SK-N-SH (cell line): ENCODE data around the gene CDH12. TPM values are rescaled to one million over a fixed set of nuclear protein-coding genes. Genes with fewer than 3 reads are reported as not detected.

Experiments used
- CTCF ChIA-PET: fragments of 300-600, 350-600 bp; formaldehyde crosslinking; extraction: SDS; loops from one replicate; lab custom pipeline; 2021; lab: Yijun Ruan, JAX
- POLR2A ChIA-PET: fragments of 350-600 bp; sonication (Branson Sonifier 250); formaldehyde crosslinking; extraction: SDS; loops from one replicate; lab custom pipeline; 2020; ENCODE audit warnings: antibody characterized with exemption, inconsistent platforms; lab: Yijun Ruan, JAX
- DNase-seq: peaks from one replicate; pipeline ENCODE4 v3.0.0; 2012
- H2AFZ ChIP-seq: fragments of 200-600 bp; sonication (generic); 2 replicates; pipeline ENCODE4 v1.8.1; 2016; ENCODE audit warnings: antibody characterized with exemption, mild to moderate bottlenecking, low read depth
- H3F3A ChIP-seq: fragments of 200-600 bp; sonication (generic); replicated peaks from 2 replicates; pipeline ENCODE3; 2016; ENCODE audit warnings: antibody characterized with exemption, mild to moderate bottlenecking; ENCODE audit not compliant: insufficient read depth
- H3K27ac ChIP-seq, 2 experiments: fragments of 200-500 bp in 1 of 2; fragments of 200-600 bp in 1 of 2; sonication (Bioruptor generic) in 1 of 2; sonication (generic), shearing (Covaris generic) in 1 of 2; 2 replicates each; pipeline versions ENCODE4 v1.5.1 to v1.6.1; 2014 to 2016; ENCODE audit warnings: low read depth in 2 of 2, inconsistent platforms in 1 of 2, low read length in 1 of 2, mild to moderate bottlenecking in 1 of 2, mixed read lengths in 1 of 2
- H3K27me3 ChIP-seq: fragments of 200-600 bp; sonication (generic), shearing (Covaris generic); 2 replicates; pipeline ENCODE4 v1.6.1; 2016; ENCODE audit warnings: mixed run types; ENCODE audit not compliant: insufficient read depth
- H3K36me3 ChIP-seq, 2 experiments: fragments of 200-500 bp in 1 of 2; fragments of 200-600 bp in 1 of 2; sonication (Bioruptor generic) in 1 of 2; sonication (generic) in 1 of 2; replicated peaks in 1 of 2; 2 replicates each; pipeline versions ENCODE3 to v1.5.1; 2014 to 2016; ENCODE audit warnings: low read length in 1 of 2, mild to moderate bottlenecking in 1 of 2; ENCODE audit not compliant: insufficient read depth in 2 of 2, control insufficient read depth in 1 of 2
- H3K4me1 ChIP-seq, 2 experiments: fragments of 200-500 bp in 1 of 2; fragments of 200-600 bp in 1 of 2; sonication (Bioruptor generic) in 1 of 2; sonication (generic), shearing (Covaris generic) in 1 of 2; 2 replicates each; pipeline versions ENCODE4 v1.5.1 to v1.6.1; 2014 to 2016; ENCODE audit warnings: low read depth in 1 of 2, low read length in 1 of 2, mixed run types in 1 of 2; ENCODE audit not compliant: insufficient read depth in 2 of 2, control insufficient read depth in 1 of 2
- H3K4me2 ChIP-seq: fragments of 200-600 bp; sonication (generic), shearing (Covaris generic); 2 replicates; pipeline ENCODE4 v1.6.1; 2017; ENCODE audit warnings: mixed run types
- H3K4me3 ChIP-seq, 2 experiments: fragments of 200-500 bp in 1 of 2; fragments of 200-600 bp in 1 of 2; sonication (Bioruptor generic) in 1 of 2; sonication (generic), shearing (Covaris generic) in 1 of 2; 2 replicates each; pipeline versions ENCODE4 v1.5.1 to v1.8.1; 2014 to 2016; ENCODE audit warnings: low read depth in 2 of 2, inconsistent platforms in 1 of 2, low read length in 1 of 2, mild to moderate bottlenecking in 1 of 2, mixed read lengths in 1 of 2, moderate library complexity in 1 of 2
- H3K79me2 ChIP-seq: fragments of 200-600 bp; sonication (generic); 2 replicates; pipeline ENCODE4 v1.8.1; 2017; ENCODE audit warnings: mild to moderate bottlenecking; ENCODE audit not compliant: insufficient read depth
- H3K9ac ChIP-seq: fragments of 200-600 bp; sonication (generic); 2 replicates; pipeline ENCODE4 v1.6.1; 2017; ENCODE audit warnings: mixed run types
- H3K9me2 ChIP-seq: fragments of 200-600 bp; sonication (generic); 2 replicates; pipeline ENCODE4 v1.6.1; 2017; ENCODE audit warnings: mixed run types
- H3K9me3 ChIP-seq: fragments of 200-600 bp; sonication (generic); 2 replicates; pipeline ENCODE4 v1.6.1; 2017; ENCODE audit warnings: mixed run types, mild to moderate bottlenecking, moderate library complexity
- H4K20me1 ChIP-seq: fragments of 200-600 bp; sonication (generic); 2 replicates; pipeline ENCODE4 v1.6.1; 2017; ENCODE audit warnings: mild to moderate bottlenecking, mixed run types; ENCODE audit not compliant: insufficient read depth
- CHD2 ChIP-seq: fragments of 150-350 bp; IDR thresholded peaks from 2 replicates; pipeline ENCODE4 v1.6.1; 2018; ENCODE audit warnings: low read length; ENCODE audit not compliant: partially characterized antibody
- EP300 ChIP-seq, 2 experiments: IDR thresholded peaks; 2 replicates each; pipeline versions ENCODE4 v1.4.0 to v1.6.1; 2012; ENCODE audit warnings: borderline replicate concordance in 1 of 2, low read depth in 1 of 2, low read length in 1 of 2
- EZH2phosphoT487 ChIP-seq: fragments of 200-600 bp; sonication (generic); IDR thresholded peaks from 2 replicates; pipeline ENCODE4 v1.6.1; 2017; ENCODE audit warnings: low read depth, mixed run types, mild to moderate bottlenecking, antibody characterized with exemption, moderate library complexity, borderline replicate concordance
- FOSL2 ChIP-seq: IDR thresholded peaks from 2 replicates; pipeline ENCODE4 v1.4.0; 2012; ENCODE audit warnings: low read depth, mild to moderate bottlenecking, moderate library complexity, borderline replicate concordance
- GATA2 ChIP-seq: sonication (generic); formaldehyde crosslinking; IDR thresholded peaks from 2 replicates; pipeline ENCODE4 v1.5.0; 2020; ENCODE audit warnings: mild to moderate bottlenecking, missing genetic modification reagents
- JUND ChIP-seq: IDR thresholded peaks from 2 replicates; pipeline ENCODE4 v1.4.0; 2012
- MEF2A ChIP-seq: IDR thresholded peaks from 2 replicates; pipeline ENCODE4 v1.4.0; 2012; ENCODE audit warnings: low read depth, borderline replicate concordance
- MXI1 ChIP-seq: IDR thresholded peaks from 2 replicates; pipeline ENCODE4 v1.6.1; 2012; ENCODE audit warnings: mild to moderate bottlenecking, low read depth, low read length, improper control_type of control experiment
- NFIC ChIP-seq: IDR thresholded peaks from 2 replicates; pipeline ENCODE4 v1.4.0; 2012; ENCODE audit warnings: borderline replicate concordance
- RAD21 ChIP-seq: IDR thresholded peaks from 2 replicates; pipeline ENCODE4 v1.6.1; 2012; ENCODE audit warnings: mild to moderate bottlenecking, low read length
- RCOR1 ChIP-seq: fragments of 150-350 bp; IDR thresholded peaks from 2 replicates; pipeline ENCODE4 v1.6.1; 2017; ENCODE audit warnings: antibody characterized with exemption, low read length
- RFX5 ChIP-seq: IDR thresholded peaks from 2 replicates; pipeline ENCODE4 v1.6.1; 2012; ENCODE audit warnings: mild to moderate bottlenecking, improper control_type of control experiment, low read length
- SIN3A ChIP-seq: IDR thresholded peaks from 2 replicates; pipeline ENCODE4 v1.6.1; 2012; ENCODE audit warnings: low read depth, mild to moderate bottlenecking, low read length, moderate library complexity, borderline replicate concordance
- SMC3 ChIP-seq: IDR thresholded peaks from 2 replicates; pipeline ENCODE4 v1.6.1; 2012; ENCODE audit warnings: low read depth, low read length, improper control_type of control experiment
- TAF1 ChIP-seq: IDR thresholded peaks from 2 replicates; pipeline ENCODE4 v1.6.1; 2012; ENCODE audit warnings: low read depth, mild to moderate bottlenecking, low read length, moderate library complexity, borderline replicate concordance
- TCF12 ChIP-seq: IDR thresholded peaks from 2 replicates; pipeline ENCODE4 v1.4.0; 2012
- WGBS: methylation state at CpG from one replicate; pipeline ENCODE4 v1.1.6; 2017; ENCODE audit warnings: low lambda C conversion rate; 5-methylcytosine and 5-hydroxymethylcytosine counted together
- polyA plus RNA-seq, 3 experiments: library from polyadenylated mRNA; depleted of rRNA; stranded (reverse); fragments of >200 nt; gene quantifications; 2 replicates each; pipeline ENCODE4 v1.2.3, GENCODE V29; 2012
- TF ChIP-seq, protein P1 (sequence below): fragments of 200-600 bp; sonication (generic); IDR thresholded peaks from 2 replicates; pipeline ENCODE4 v1.6.1; 2017; ENCODE audit warnings: antibody characterized with exemption, mild to moderate bottlenecking, moderate library complexity
- TF ChIP-seq, protein P2 (sequence below): IDR thresholded peaks from 2 replicates; pipeline ENCODE4 v1.4.0; 2012; ENCODE audit warnings: low read depth, borderline replicate concordance
- TF ChIP-seq, protein P3 (sequence below): fragments of 150-350 bp; IDR thresholded peaks from 2 replicates; pipeline ENCODE4 v1.6.1; 2017; ENCODE audit warnings: antibody characterized with exemption, low read length, low read depth, borderline replicate concordance
- TF ChIP-seq, protein P4 (sequence below): IDR thresholded peaks from 2 replicates; pipeline ENCODE4 v1.4.0; 2012; ENCODE audit warnings: low read depth, borderline replicate concordance
- TF ChIP-seq, protein P5 (sequence below): IDR thresholded peaks from 2 replicates; pipeline ENCODE4 v1.6.1; 2012; ENCODE audit warnings: mild to moderate bottlenecking, low read depth, low read length, moderate library complexity

Gene CDH12
- polyA plus RNA-seq, 1 of the 3 experiments (the other 2 are of a cell fraction): not detected

DNA sequence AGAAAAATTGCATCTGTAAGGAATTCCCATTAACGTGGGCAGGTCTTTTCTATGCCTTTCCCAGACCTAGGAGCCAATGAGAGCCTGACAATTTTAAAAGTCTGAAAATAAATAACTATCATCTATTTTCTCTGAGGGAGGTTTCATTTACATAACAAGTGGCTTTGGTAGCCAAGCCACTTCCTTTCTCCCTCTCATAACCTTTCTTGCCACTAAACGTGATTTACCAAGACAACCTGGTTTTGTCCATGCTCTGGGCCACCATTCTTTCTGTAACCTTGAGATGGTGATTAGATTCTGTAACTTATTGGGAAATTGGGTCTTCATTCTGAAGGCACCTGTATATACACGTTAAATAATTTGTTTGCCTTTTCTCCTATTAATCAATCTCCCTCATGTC is 1046.9 kb downstream of the CDH12 start (continued):
- TF ChIP-seq, protein P1, sequence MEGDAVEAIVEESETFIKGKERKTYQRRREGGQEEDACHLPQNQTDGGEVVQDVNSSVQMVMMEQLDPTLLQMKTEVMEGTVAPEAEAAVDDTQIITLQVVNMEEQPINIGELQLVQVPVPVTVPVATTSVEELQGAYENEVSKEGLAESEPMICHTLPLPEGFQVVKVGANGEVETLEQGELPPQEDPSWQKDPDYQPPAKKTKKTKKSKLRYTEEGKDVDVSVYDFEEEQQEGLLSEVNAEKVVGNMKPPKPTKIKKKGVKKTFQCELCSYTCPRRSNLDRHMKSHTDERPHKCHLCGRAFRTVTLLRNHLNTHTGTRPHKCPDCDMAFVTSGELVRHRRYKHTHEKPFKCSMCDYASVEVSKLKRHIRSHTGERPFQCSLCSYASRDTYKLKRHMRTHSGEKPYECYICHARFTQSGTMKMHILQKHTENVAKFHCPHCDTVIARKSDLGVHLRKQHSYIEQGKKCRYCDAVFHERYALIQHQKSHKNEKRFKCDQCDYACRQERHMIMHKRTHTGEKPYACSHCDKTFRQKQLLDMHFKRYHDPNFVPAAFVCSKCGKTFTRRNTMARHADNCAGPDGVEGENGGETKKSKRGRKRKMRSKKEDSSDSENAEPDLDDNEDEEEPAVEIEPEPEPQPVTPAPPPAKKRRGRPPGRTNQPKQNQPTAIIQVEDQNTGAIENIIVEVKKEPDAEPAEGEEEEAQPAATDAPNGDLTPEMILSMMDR: no peak
- TF ChIP-seq JUND: no peak
- TF ChIP-seq, protein P2, sequence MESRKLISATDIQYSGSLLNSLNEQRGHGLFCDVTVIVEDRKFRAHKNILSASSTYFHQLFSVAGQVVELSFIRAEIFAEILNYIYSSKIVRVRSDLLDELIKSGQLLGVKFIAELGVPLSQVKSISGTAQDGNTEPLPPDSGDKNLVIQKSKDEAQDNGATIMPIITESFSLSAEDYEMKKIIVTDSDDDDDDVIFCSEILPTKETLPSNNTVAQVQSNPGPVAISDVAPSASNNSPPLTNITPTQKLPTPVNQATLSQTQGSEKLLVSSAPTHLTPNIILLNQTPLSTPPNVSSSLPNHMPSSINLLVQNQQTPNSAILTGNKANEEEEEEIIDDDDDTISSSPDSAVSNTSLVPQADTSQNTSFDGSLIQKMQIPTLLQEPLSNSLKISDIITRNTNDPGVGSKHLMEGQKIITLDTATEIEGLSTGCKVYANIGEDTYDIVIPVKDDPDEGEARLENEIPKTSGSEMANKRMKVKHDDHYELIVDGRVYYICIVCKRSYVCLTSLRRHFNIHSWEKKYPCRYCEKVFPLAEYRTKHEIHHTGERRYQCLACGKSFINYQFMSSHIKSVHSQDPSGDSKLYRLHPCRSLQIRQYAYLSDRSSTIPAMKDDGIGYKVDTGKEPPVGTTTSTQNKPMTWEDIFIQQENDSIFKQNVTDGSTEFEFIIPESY: no peak
- no peak for TF ChIP-seq TAF1
- TF ChIP-seq GATA2: no peak
- TF ChIP-seq TCF12: no peak
- TF ChIP-seq MEF2A: no peak
- no peak for TF ChIP-seq FOSL2
- no peak for TF ChIP-seq EZH2phosphoT487
- TF ChIP-seq SIN3A: no peak
- TF ChIP-seq, protein P3, sequence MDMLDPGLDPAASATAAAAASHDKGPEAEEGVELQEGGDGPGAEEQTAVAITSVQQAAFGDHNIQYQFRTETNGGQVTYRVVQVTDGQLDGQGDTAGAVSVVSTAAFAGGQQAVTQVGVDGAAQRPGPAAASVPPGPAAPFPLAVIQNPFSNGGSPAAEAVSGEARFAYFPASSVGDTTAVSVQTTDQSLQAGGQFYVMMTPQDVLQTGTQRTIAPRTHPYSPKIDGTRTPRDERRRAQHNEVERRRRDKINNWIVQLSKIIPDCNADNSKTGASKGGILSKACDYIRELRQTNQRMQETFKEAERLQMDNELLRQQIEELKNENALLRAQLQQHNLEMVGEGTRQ: no peak
- no peak for TF ChIP-seq EP300 (IDR thresholded peaks at IDR 0.05; ENCODE audit: borderline replicate concordance in 1 of 2, low read depth in 1 of 2, low read length in 1 of 2)
- no peak for TF ChIP-seq MXI1
- TF ChIP-seq, all 33 proteins: peak for 0

DNA sequence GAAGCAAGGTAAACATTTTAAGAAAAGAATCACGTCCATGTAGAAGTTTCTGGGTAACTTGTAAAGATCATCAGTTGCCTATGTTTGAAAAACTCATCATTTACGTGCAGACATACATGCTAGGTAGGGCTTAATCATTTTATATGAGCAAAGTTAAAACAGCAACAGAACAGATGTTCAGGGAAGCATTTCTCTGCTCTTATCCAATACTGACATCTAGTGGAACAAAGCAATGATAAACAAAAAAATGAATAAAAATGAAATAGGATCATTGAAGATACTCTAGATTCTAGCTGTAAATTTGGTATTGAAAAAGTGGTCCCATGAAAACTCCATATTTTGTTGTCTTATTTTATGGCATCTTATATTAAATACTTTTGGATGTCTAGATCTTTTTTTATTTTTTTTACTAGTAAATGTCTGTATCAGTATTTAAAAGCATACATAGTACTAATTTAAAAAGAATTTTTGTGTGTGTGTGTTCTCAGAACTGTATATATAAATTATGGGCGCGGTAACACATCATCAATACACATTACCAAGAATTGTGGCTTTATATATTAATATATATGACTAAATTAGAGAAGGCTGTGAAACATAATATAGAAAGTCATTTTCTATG is 1050.2 kb downstream of the CDH12 start:
- WGBS: 2% methylated on average over 4 of the region's 4 CpGs
- CTCF ChIA-PET: interaction anchor here (0.6 to 2.2 kb wide), 12 partner anchors 8 to 333 kb away, joined by 3 to 9 read pairs (median 3); no protein-coding TSS in a partner anchor
- peak; percentile 6 for DNase-seq
- TF ChIP-seq SIN3A: no peak
- TF ChIP-seq, protein P4, sequence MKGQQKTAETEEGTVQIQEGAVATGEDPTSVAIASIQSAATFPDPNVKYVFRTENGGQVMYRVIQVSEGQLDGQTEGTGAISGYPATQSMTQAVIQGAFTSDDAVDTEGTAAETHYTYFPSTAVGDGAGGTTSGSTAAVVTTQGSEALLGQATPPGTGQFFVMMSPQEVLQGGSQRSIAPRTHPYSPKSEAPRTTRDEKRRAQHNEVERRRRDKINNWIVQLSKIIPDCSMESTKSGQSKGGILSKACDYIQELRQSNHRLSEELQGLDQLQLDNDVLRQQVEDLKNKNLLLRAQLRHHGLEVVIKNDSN: no peak
- TF ChIP-seq TAF1: no peak
- peak; percentile 90 for TF ChIP-seq RAD21
- no peak for TF ChIP-seq CHD2
- TF ChIP-seq, protein P5, sequence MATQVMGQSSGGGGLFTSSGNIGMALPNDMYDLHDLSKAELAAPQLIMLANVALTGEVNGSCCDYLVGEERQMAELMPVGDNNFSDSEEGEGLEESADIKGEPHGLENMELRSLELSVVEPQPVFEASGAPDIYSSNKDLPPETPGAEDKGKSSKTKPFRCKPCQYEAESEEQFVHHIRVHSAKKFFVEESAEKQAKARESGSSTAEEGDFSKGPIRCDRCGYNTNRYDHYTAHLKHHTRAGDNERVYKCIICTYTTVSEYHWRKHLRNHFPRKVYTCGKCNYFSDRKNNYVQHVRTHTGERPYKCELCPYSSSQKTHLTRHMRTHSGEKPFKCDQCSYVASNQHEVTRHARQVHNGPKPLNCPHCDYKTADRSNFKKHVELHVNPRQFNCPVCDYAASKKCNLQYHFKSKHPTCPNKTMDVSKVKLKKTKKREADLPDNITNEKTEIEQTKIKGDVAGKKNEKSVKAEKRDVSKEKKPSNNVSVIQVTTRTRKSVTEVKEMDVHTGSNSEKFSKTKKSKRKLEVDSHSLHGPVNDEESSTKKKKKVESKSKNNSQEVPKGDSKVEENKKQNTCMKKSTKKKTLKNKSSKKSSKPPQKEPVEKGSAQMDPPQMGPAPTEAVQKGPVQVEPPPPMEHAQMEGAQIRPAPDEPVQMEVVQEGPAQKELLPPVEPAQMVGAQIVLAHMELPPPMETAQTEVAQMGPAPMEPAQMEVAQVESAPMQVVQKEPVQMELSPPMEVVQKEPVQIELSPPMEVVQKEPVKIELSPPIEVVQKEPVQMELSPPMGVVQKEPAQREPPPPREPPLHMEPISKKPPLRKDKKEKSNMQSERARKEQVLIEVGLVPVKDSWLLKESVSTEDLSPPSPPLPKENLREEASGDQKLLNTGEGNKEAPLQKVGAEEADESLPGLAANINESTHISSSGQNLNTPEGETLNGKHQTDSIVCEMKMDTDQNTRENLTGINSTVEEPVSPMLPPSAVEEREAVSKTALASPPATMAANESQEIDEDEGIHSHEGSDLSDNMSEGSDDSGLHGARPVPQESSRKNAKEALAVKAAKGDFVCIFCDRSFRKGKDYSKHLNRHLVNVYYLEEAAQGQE: no peak
- no peak for TF ChIP-seq TCF12
- TF ChIP-seq RCOR1: no peak
- no peak for TF ChIP-seq MEF2A
- no peak for TF ChIP-seq NFIC
- peak; percentile 61 for TF ChIP-seq SMC3
- no peak for TF ChIP-seq RFX5

More for the DNA sequence above, 1050.2 kb downstream of the CDH12 start:
- no peaks in the 10 kb centered on the region for H4K20me1 ChIP-seq
- no peak overlapping the region for H3K4me2 ChIP-seq
- H3K36me3 ChIP-seq: no peaks in the 10 kb centered on the region
- no peaks in the 10 kb centered on the region for H3F3A ChIP-seq
- no peak overlapping the region for H3K9ac ChIP-seq
- no peak overlapping the region for H3K27ac ChIP-seq
- no peak overlapping the region for H2AFZ ChIP-seq
- POLR2A ChIA-PET: no interaction called here
- H3K9me2 ChIP-seq: no peaks in the 10 kb centered on the region
- H3K9me3 ChIP-seq: no peaks in the 10 kb centered on the region
- H3K79me2 ChIP-seq: no peaks in the 10 kb centered on the region
- H3K27me3 ChIP-seq: no peaks in the 10 kb centered on the region; the same call in 1 of the 2 replicates
- no peaks in the 10 kb centered on the region for H3K4me1 ChIP-seq
- peak overlapping the region in 1 of 2 experiments; percentile 25; a peak in 1 of 4 replicates for H3K4me3 ChIP-seq
